ENCODE measurements around the gene SLITRK4.

- TF ChIP-seq, protein P1, sequence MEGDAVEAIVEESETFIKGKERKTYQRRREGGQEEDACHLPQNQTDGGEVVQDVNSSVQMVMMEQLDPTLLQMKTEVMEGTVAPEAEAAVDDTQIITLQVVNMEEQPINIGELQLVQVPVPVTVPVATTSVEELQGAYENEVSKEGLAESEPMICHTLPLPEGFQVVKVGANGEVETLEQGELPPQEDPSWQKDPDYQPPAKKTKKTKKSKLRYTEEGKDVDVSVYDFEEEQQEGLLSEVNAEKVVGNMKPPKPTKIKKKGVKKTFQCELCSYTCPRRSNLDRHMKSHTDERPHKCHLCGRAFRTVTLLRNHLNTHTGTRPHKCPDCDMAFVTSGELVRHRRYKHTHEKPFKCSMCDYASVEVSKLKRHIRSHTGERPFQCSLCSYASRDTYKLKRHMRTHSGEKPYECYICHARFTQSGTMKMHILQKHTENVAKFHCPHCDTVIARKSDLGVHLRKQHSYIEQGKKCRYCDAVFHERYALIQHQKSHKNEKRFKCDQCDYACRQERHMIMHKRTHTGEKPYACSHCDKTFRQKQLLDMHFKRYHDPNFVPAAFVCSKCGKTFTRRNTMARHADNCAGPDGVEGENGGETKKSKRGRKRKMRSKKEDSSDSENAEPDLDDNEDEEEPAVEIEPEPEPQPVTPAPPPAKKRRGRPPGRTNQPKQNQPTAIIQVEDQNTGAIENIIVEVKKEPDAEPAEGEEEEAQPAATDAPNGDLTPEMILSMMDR (IDR thresholded peaks at IDR 0.05) = no peak
- TF ChIP-seq POLR2A (IDR thresholded peaks at IDR 0.05; ENCODE audit: low read depth) (no peak), POLR2AphosphoS5 (IDR thresholded peaks at IDR 0.05) (no peak)
Observed at GRCh38 chrX:143661286-143661685, 25.4 kb upstream of the SLITRK4 start.

Data from esophagus muscularis mucosa (tissue), 3 donors.